Upper lobe of left lung (tissue), 4 donors: ENCODE results near the gene MARK4.

ENCODE experiments used
- CTCF ChIP-seq, 6 experiments: fragments of 450-650 bp in 4 of 6; fragments of 200-600 bp in 2 of 6; sonication (generic) in 2 of 6; IDR thresholded peaks; one replicate each; pipeline ENCODE4 v1.5.1; 2016 to 2019; ENCODE audit warnings: antibody characterized with exemption in 6 of 6
- POLR2A ChIP-seq, 4 donors: fragments of 450-650 bp; IDR thresholded peaks; one replicate each; pipeline ENCODE4 v1.5.1; 2016 to 2017; ENCODE audit warnings: antibody characterized with exemption in 4 of 4, mild to moderate bottlenecking in 2 of 4
- POLR2AphosphoS5 ChIP-seq, 2 donors: sonication (generic); formaldehyde crosslinking; IDR thresholded peaks; one replicate each; pipeline ENCODE4 v1.5.1; 2017; ENCODE audit warnings: antibody characterized with exemption in 2 of 2

- TF ChIP-seq CTCF (IDR thresholded peaks at IDR 0.05) (no peak), POLR2A (IDR thresholded peaks at IDR 0.05) (no peak), POLR2AphosphoS5 (IDR thresholded peaks at IDR 0.05) (no peak)
These were observed 28.6 kb downstream of the MARK4 start for GRCh38 chr19:45279587-45280192.
